A172 (cell line): ENCODE results near the gene GPATCH3. TPM values are rescaled to one million over a fixed set of nuclear protein-coding genes. Genes with fewer than 3 reads are reported as not detected.
"Not testable (repeated sequence)": the region's sequence is repeated elsewhere in the genome, so short reads cannot be mapped to it uniquely, and the experiment has no call there.

Experiments
- DNase-seq: peaks from one replicate; pipeline ENCODE4 v3.0.0-alpha.2; 2015; ENCODE audit warnings: low spot score
- total RNA-seq: library from RNA; depleted of rRNA; stranded (reverse); fragments of >200 nt; shearing (Covaris generic); gene quantifications from 2 replicates; pipeline ENCODE4 v1.2.3, GENCODE V29; 2014

GPATCH3 gene
- total RNA-seq, 1 experiment from 2014 or later: 5.0 TPM

- no peak for DNase-seq
Observed at GRCh38 chr1:26913389-26913753, 13.1 kb upstream of the GPATCH3 start.

- DNase-seq: no peak
Observed at GRCh38 chr1:26912147-26912490, 11.9 kb upstream of the GPATCH3 start.

GRCh38 chr1:26911399-26912146 is 11.3 kb upstream of the GPATCH3 start:
- no peak for DNase-seq

GRCh38 chr1:26910343-26911160 is 10.3 kb upstream of the GPATCH3 start:
- DNase-seq: no peak

GRCh38 chr1:26909951-26910342 is 9.7 kb upstream of the GPATCH3 start:
- no peak for DNase-seq

- peak; percentile 92 for DNase-seq
Observed at GRCh38 chr1:26907071-26907917, 7.0 kb upstream of the GPATCH3 start.

GRCh38 chr1:26900815-26901511 is 696 bp upstream of the GPATCH3 start:
- no peak for DNase-seq

- DNase-seq: no peak
Observed at GRCh38 chr1:26897351-26897750, 2.9 kb downstream of the GPATCH3 start.

- DNase-seq: no peak
Observed at GRCh38 chr1:26894263-26894662, 6.0 kb downstream of the GPATCH3 start.

GRCh38 chr1:26890467-26890796 is 9.8 kb downstream of the GPATCH3 start:
- DNase-seq: no peak

GRCh38 chr1:26889551-26890466 is 10.5 kb downstream of the GPATCH3 start, which contains the start of gene GPN2:
Gene GPN2, minus strand, starts transcription at chr1:26890283. Its CDS starts 187 bp downstream, at chr1:26890096.
- DNase-seq: peak; percentile 46

- DNase-seq: no peak
Observed at GRCh38 chr1:26888231-26888630, 12.0 kb downstream of the GPATCH3 start.

GRCh38 chr1:26887125-26887524 is 13.1 kb downstream of the GPATCH3 start:
- peak; percentile 24 for DNase-seq

GRCh38 chr1:26882696-26883463 is 17.4 kb downstream of the GPATCH3 start:
- DNase-seq: no peak

- DNase-seq: not testable (repeated sequence)
Observed at GRCh38 chr1:26881611-26882010, 18.7 kb downstream of the GPATCH3 start.

GRCh38 chr1:26879793-26880192 is 20.5 kb downstream of the GPATCH3 start:
- DNase-seq: no peak

- no peak for DNase-seq
Observed at GRCh38 chr1:26877326-26877725, 22.9 kb downstream of the GPATCH3 start.

- DNase-seq: no peak
Observed at GRCh38 chr1:26874896-26875295, 25.4 kb downstream of the GPATCH3 start.

- not testable (repeated sequence) for DNase-seq
Observed at GRCh38 chr1:26873097-26873496, 27.2 kb downstream of the GPATCH3 start.
